CD14-positive monocyte (primary cell): ENCODE results near the gene MYOZ1. TPM values are rescaled to one million over a fixed set of nuclear protein-coding genes. Genes with fewer than 3 reads are reported as not detected.
A peak's percentile ranks its signal among the peaks of the same experiment; 100 is the strongest.

Experiments used
- DNase-seq, 3 donors: peaks; one replicate each; pipeline ENCODE4 v3.0.0-alpha.2; 2011 to 2022
- H2AFZ ChIP-seq: 2 replicates; pipeline ENCODE4 v1.6.0; 2012; ENCODE audit warnings: mild to moderate bottlenecking, low read depth, low read length, inconsistent platforms; ENCODE audit not compliant: insufficient read depth, poor library complexity, severe bottlenecking
- H3K27ac ChIP-seq, 2 donors: 1 replicate in 1 of 2; 2 replicates in 1 of 2; pipeline ENCODE4 v1.5.1; 2012 to 2013; ENCODE audit warnings: low read length in 2 of 2, control low read depth in 1 of 2, inconsistent platforms in 1 of 2, low read depth in 1 of 2, mild to moderate bottlenecking in 1 of 2
- H3K27me3 ChIP-seq, 2 donors: one replicate each; pipeline versions ENCODE4 v1.6.0 to v1.6.1; 2011 to 2013; ENCODE audit warnings: low read length in 2 of 2; ENCODE audit not compliant: control insufficient read depth in 2 of 2, insufficient read depth in 2 of 2
- H3K36me3 ChIP-seq, 2 donors: replicated peaks in 1 of 2; 1 replicate in 1 of 2; 2 replicates in 1 of 2; pipeline versions ENCODE4 v1.5.1 to v1.6.1; 2012 to 2013; ENCODE audit warnings: low read length in 2 of 2, control low read depth in 1 of 2, inconsistent platforms in 1 of 2, mild to moderate bottlenecking in 1 of 2; ENCODE audit not compliant: insufficient read depth in 2 of 2, control insufficient read depth in 1 of 2
- H3K4me1 ChIP-seq, 2 donors: 1 replicate in 1 of 2; 2 replicates in 1 of 2; pipeline versions ENCODE4 v1.5.1 to v1.6.1; 2012 to 2013; ENCODE audit warnings: low read length in 2 of 2, control low read depth in 1 of 2, inconsistent platforms in 1 of 2, mild to moderate bottlenecking in 1 of 2, moderate library complexity in 1 of 2; ENCODE audit not compliant: insufficient read depth in 2 of 2, control insufficient read depth in 1 of 2
- H3K4me2 ChIP-seq: replicated peaks from 2 replicates; pipeline ENCODE3; 2012; ENCODE audit warnings: low read length, moderate library complexity, mild to moderate bottlenecking; ENCODE audit not compliant: poor library complexity, severe bottlenecking; ENCODE audit errors: extremely low read depth
- H3K4me3 ChIP-seq, 3 experiments: fragments of 200-600 bp in 1 of 3; sonication (generic) in 1 of 3; replicated peaks in 1 of 3; 1 replicate in 2 of 3; 2 replicates in 1 of 3; pipeline ENCODE4 v1.5.1; 2011 to 2013; ENCODE audit warnings: low read length in 3 of 3, mild to moderate bottlenecking in 3 of 3, control low read depth in 2 of 3, low read depth in 2 of 3, inconsistent platforms in 1 of 3, moderate library complexity in 1 of 3
- H3K79me2 ChIP-seq: 2 replicates; pipeline ENCODE4 v1.6.0; 2012; ENCODE audit warnings: mild to moderate bottlenecking, control low read depth, inconsistent platforms, low read length, moderate library complexity; ENCODE audit not compliant: insufficient read depth
- H3K9ac ChIP-seq: 2 replicates; pipeline ENCODE4 v1.6.0; 2017; ENCODE audit warnings: low read length, mild to moderate bottlenecking; ENCODE audit not compliant: insufficient read depth, poor library complexity, severe bottlenecking
- H3K9me3 ChIP-seq, 2 donors: replicated peaks in 1 of 2; 1 replicate in 1 of 2; 2 replicates in 1 of 2; pipeline versions ENCODE4 v1.5.1 to v1.6.1; 2012 to 2013; ENCODE audit warnings: low read length in 2 of 2, control low read depth in 1 of 2; ENCODE audit not compliant: control insufficient read depth in 1 of 2, insufficient read depth in 1 of 2
- H4K20me1 ChIP-seq: 2 replicates; pipeline ENCODE4 v1.6.0; 2012; ENCODE audit warnings: mild to moderate bottlenecking, low read length, control low read depth, moderate library complexity; ENCODE audit not compliant: insufficient read depth
- H3K27ac Mint-ChIP-seq, 7 donors: one replicate each; pipeline ENCODE4 v1.8.0; 2020; ENCODE audit warnings: mild to moderate bottlenecking in 7 of 7, mixed read lengths in 7 of 7, moderate library complexity in 6 of 7, inconsistent platforms in 2 of 7
- H3K27me3 Mint-ChIP-seq, 3 donors: one replicate each; pipeline ENCODE4 v1.8.0; 2021 to 2022; ENCODE audit warnings: low read depth in 3 of 3, mild to moderate bottlenecking in 3 of 3, mixed read lengths in 3 of 3, moderate library complexity in 3 of 3, inconsistent platforms in 1 of 3
- H3K36me3 Mint-ChIP-seq, 2 donors: one replicate each; pipeline ENCODE4 v1.8.0; 2020; ENCODE audit warnings: mixed read lengths in 2 of 2, inconsistent platforms in 1 of 2, mild to moderate bottlenecking in 1 of 2
- H3K4me1 Mint-ChIP-seq: one replicate; pipeline ENCODE4 v1.8.0; 2020; ENCODE audit warnings: mild to moderate bottlenecking, mixed read lengths
- H3K4me3 Mint-ChIP-seq, 2 donors: one replicate each; pipeline ENCODE4 v1.8.0; 2020; ENCODE audit warnings: mild to moderate bottlenecking in 2 of 2, mixed read lengths in 2 of 2, moderate library complexity in 1 of 2
- H3K9me3 Mint-ChIP-seq, 7 donors: one replicate each; pipeline ENCODE4 v1.8.0; 2020 to 2022; ENCODE audit warnings: mixed read lengths in 7 of 7, mild to moderate bottlenecking in 6 of 7, moderate library complexity in 6 of 7, inconsistent platforms in 2 of 7
- CTCF ChIP-seq: fragments of 200-600 bp; IDR thresholded peaks from one replicate; pipeline ENCODE4 v1.8.0; 2022; ENCODE audit warnings: antibody characterized with exemption, mild to moderate bottlenecking
- WGBS: methylation state at CpG from one replicate; pipeline ENCODE4 v1.1.5; 2013; ENCODE audit warnings: missing lambda C conversion rate; ENCODE audit not compliant: insufficient coverage; 5-methylcytosine and 5-hydroxymethylcytosine counted together
- intact Hi-C, 2 donors: fragments of 100-400 bp; cut with micrococcal nuclease; formaldehyde crosslinking; loops; one replicate each; pipeline versions ENCODE4 v1.15.0 to v1.15.1; 2023
- polyA plus RNA-seq, 3 donors: library from polyadenylated mRNA; depleted of rRNA in 1 of 3; unstranded in 2 of 3; stranded (reverse) in 1 of 3; fragments of 300-500 nt in 2 of 3; fragments of >200 nt in 1 of 3; fragmentation: Illumina TruSeq in 2 of 3; gene quantifications; 1 replicate in 2 of 3; 2 replicates in 1 of 3; pipeline ENCODE4 v1.2.3, GENCODE V29; 2012 to 2021

MYOZ1 gene
- polyA plus RNA-seq, 3 donors = not detected

- DNase-seq = no peak
- Histone ChIP-seq H2AFZ (no peak overlapping the region), H3K36me3 (no peaks in the 10 kb centered on the region), H3K9ac (no peak overlapping the region), H3K27me3 (no peaks in the 10 kb centered on the region), H3K4me1 (peaks cover 11 to 15% of the 10 kb centered on the region in 2 donors), H4K20me1 (no peaks in the 10 kb centered on the region), H3K4me3 (no peak overlapping the region), H3K27ac (no peak overlapping the region), H3K9me3 (no peaks in the 10 kb centered on the region), H3K79me2 (no peaks in the 10 kb centered on the region), H3K4me2 (no peak overlapping the region)
- 100% methylated on average over 3 of the region's 5 CpGs for WGBS
- Mint-ChIP-seq H3K9me3 (no peaks in the 10 kb centered on the region), H3K27ac (peak overlapping the region in 1 of 7 donors; percentile 60), H3K4me1 (peaks cover 15% of the 10 kb centered on the region), H3K4me3 (no peak overlapping the region), H3K27me3 (no peaks in the 10 kb centered on the region), H3K36me3 (no peaks in the 10 kb centered on the region)
- intact Hi-C loops = no loop called here
- no peak for TF ChIP-seq CTCF
Observed at GRCh38 chr10:73593812-73594211, 47.5 kb downstream of the MYOZ1 start.

GRCh38 chr10:73593110-73593509 is 48.2 kb downstream of the MYOZ1 start:
- Histone ChIP-seq H4K20me1 (no peaks in the 10 kb centered on the region), H3K9ac (no peak overlapping the region), H3K4me2 (no peak overlapping the region), H3K27me3 (no peaks in the 10 kb centered on the region), H2AFZ (no peak overlapping the region), H3K27ac (no peak overlapping the region), H3K36me3 (no peaks in the 10 kb centered on the region), H3K9me3 (no peaks in the 10 kb centered on the region), H3K4me1 (peaks cover 11 to 15% of the 10 kb centered on the region in 2 donors), H3K4me3 (no peak overlapping the region), H3K79me2 (no peaks in the 10 kb centered on the region)
- WGBS = 100% methylated on average over 1 of the region's 4 CpGs
- Mint-ChIP-seq H3K9me3 (no peaks in the 10 kb centered on the region), H3K36me3 (no peaks in the 10 kb centered on the region), H3K4me1 (peaks cover 18% of the 10 kb centered on the region), H3K27ac (peak overlapping the region in 1 of 7 donors; percentile 12), H3K4me3 (no peak overlapping the region), H3K27me3 (no peaks in the 10 kb centered on the region)
- DNase-seq = no peak
- no peak for TF ChIP-seq CTCF
- intact Hi-C loops = no loop called here
